ES-I3 (cell line): ENCODE measurements around the gene ARFGAP3.
"Not testable (repeated sequence)": the region's sequence is repeated elsewhere in the genome, so short reads cannot be mapped to it uniquely, and the experiment has no call there.

Source experiments
- H3K36me3 ChIP-seq: 2 replicates; pipeline ENCODE4 v1.6.1; 2013; ENCODE audit warnings: mild to moderate bottlenecking, low read length, control low read depth, moderate library complexity; ENCODE audit not compliant: insufficient read depth
- H3K4me1 ChIP-seq: 2 replicates; pipeline ENCODE4 v1.6.1; 2013; ENCODE audit warnings: mild to moderate bottlenecking, control low read depth, low read length; ENCODE audit not compliant: insufficient read depth
- H3K9ac ChIP-seq: 2 replicates; pipeline ENCODE4 v1.6.1; 2013; ENCODE audit warnings: low read depth, mild to moderate bottlenecking, low read length, moderate library complexity
- H3K9me3 ChIP-seq: 2 replicates; pipeline ENCODE4 v1.6.1; 2013; ENCODE audit warnings: mild to moderate bottlenecking, low read length, moderate library complexity; ENCODE audit not compliant: control insufficient read depth, insufficient read depth

Gene ARFGAP3

GRCh38 chr22:42796081-42796480 lies 61.0 kb downstream of the ARFGAP3 start:
- no peak overlapping the region for H3K9ac ChIP-seq
- no peaks in the 10 kb centered on the region for H3K36me3 ChIP-seq
- H3K4me1 ChIP-seq: no peaks in the 10 kb centered on the region
- H3K9me3 ChIP-seq: no peaks in the 10 kb centered on the region

GRCh38 chr22:42794551-42795510 lies 62.2 kb downstream of the ARFGAP3 start:
- H3K9me3 ChIP-seq: no peaks in the 10 kb centered on the region
- no peaks in the 10 kb centered on the region for H3K4me1 ChIP-seq

GRCh38 chr22:42793848-42794405 lies 63.1 kb downstream of the ARFGAP3 start:
- Histone ChIP-seq H3K9me3 (no peaks in the 10 kb centered on the region), H3K9ac (no peak overlapping the region), H3K36me3 (no peaks in the 10 kb centered on the region), H3K4me1 (no peaks in the 10 kb centered on the region)

More at GRCh38 chr22:42794551-42795510, 62.2 kb downstream of the ARFGAP3 start:
- H3K9ac ChIP-seq: no peak overlapping the region
- no peaks in the 10 kb centered on the region for H3K36me3 ChIP-seq

- Histone ChIP-seq H3K9ac (no peak overlapping the region), H3K36me3 (no peaks in the 10 kb centered on the region), H3K4me1 (no peaks in the 10 kb centered on the region), H3K9me3 (no peaks in the 10 kb centered on the region)
Observed at GRCh38 chr22:42792909-42793847, 63.9 kb downstream of the ARFGAP3 start.

GRCh38 chr22:42792453-42792908 lies 64.6 kb downstream of the ARFGAP3 start:
- Histone ChIP-seq H3K4me1 (no peaks in the 10 kb centered on the region), H3K9me3 (no peaks in the 10 kb centered on the region), H3K9ac (no peak overlapping the region), H3K36me3 (no peaks in the 10 kb centered on the region)

GRCh38 chr22:42791721-42792452 lies 65.2 kb downstream of the ARFGAP3 start:
- no peaks in the 10 kb centered on the region for H3K9me3 ChIP-seq
- no peak overlapping the region for H3K9ac ChIP-seq
- no peaks in the 10 kb centered on the region for H3K4me1 ChIP-seq
- H3K36me3 ChIP-seq: no peaks in the 10 kb centered on the region

GRCh38 chr22:42788466-42788865 lies 68.6 kb downstream of the ARFGAP3 start:
- H3K9me3 ChIP-seq: no peaks in the 10 kb centered on the region
- no peak overlapping the region for H3K9ac ChIP-seq
- no peaks in the 10 kb centered on the region for H3K4me1 ChIP-seq
- no peaks in the 10 kb centered on the region for H3K36me3 ChIP-seq

- no peaks in the 10 kb centered on the region for H3K4me1 ChIP-seq
- no peaks in the 10 kb centered on the region for H3K9me3 ChIP-seq
- H3K9ac ChIP-seq: no peak overlapping the region
- no peaks in the 10 kb centered on the region for H3K36me3 ChIP-seq
Observed at GRCh38 chr22:42788021-42788420, 69.1 kb downstream of the ARFGAP3 start.

GRCh38 chr22:42787357-42787736 lies 69.7 kb downstream of the ARFGAP3 start:
- no peaks in the 10 kb centered on the region for H3K36me3 ChIP-seq
- no peaks in the 10 kb centered on the region for H3K9me3 ChIP-seq
- H3K9ac ChIP-seq: no peak overlapping the region
- no peaks in the 10 kb centered on the region for H3K4me1 ChIP-seq

GRCh38 chr22:42786606-42787356 lies 70.3 kb downstream of the ARFGAP3 start:
- H3K4me1 ChIP-seq: no peaks in the 10 kb centered on the region
- H3K36me3 ChIP-seq: no peaks in the 10 kb centered on the region
- H3K9me3 ChIP-seq: no peaks in the 10 kb centered on the region
- H3K9ac ChIP-seq: no peak overlapping the region

GRCh38 chr22:42785706-42786499 lies 71.2 kb downstream of the ARFGAP3 start:
- H3K4me1 ChIP-seq: no peaks in the 10 kb centered on the region
- H3K9me3 ChIP-seq: no peaks in the 10 kb centered on the region
- no peak overlapping the region for H3K9ac ChIP-seq
- H3K36me3 ChIP-seq: no peaks in the 10 kb centered on the region

GRCh38 chr22:42782306-42782705 lies 74.8 kb downstream of the ARFGAP3 start:
- H3K4me1 ChIP-seq, H3K36me3 ChIP-seq, H3K9ac ChIP-seq, H3K9me3 ChIP-seq: not testable (repeated sequence)
